HepG2 (cell line): ENCODE data around the gene SOCS3. TPM values are rescaled to one million over a fixed set of nuclear protein-coding genes. Genes with fewer than 3 reads are reported as not detected.

Experiments
- ATAC-seq: fragments of 200-7000 bp; cut with Tn5 transposase; 3 replicates; pipeline ENCODE4 v1.9.1; 2020; ENCODE audit warnings: mild to moderate bottlenecking, moderate library complexity
- BruUV-seq: library from RNA; stranded (reverse); fragments of 400-500 nt; replicated peaks from 2 replicates; lab custom pipeline; 2021; lab: Mats Ljungman, UMichigan
- CTCF ChIA-PET: fragments of 300-600 bp; formaldehyde crosslinking; extraction: SDS; loops from one replicate; lab custom pipeline; 2021; ENCODE audit warnings: low total read pairs, inconsistent platforms, low intra/inter-chr PET ratio; lab: Yijun Ruan, JAX
- POLR2A ChIA-PET: fragments of 350-600 bp; sonication (Branson Sonifier 250); formaldehyde crosslinking; loops from one replicate; lab custom pipeline; 2020; ENCODE audit warnings: antibody characterized with exemption, inconsistent platforms; lab: Yijun Ruan, JAX
- DNase-seq: peaks from one replicate; pipeline ENCODE4 v3.0.0-alpha.2; 2015; ENCODE audit warnings: low spot score
- FAIRE-seq: peaks from 3 replicates; lab custom pipeline; 2011; peaks lifted over from hg19 to GRCh38; lab: Jason Lieb, UNC
- H2AFZ ChIP-seq: one replicate; pipeline ENCODE4 v1.6.1; 2011; ENCODE audit warnings: low read length, inconsistent platforms
- H3K27ac ChIP-seq: fragments of 300-600 bp; 3 replicates; pipeline ENCODE4 v1.8.0; 2011; ENCODE audit warnings: mixed run types, mild to moderate bottlenecking, mixed read lengths, low read length, inconsistent platforms; ENCODE audit not compliant: insufficient read depth; ENCODE audit errors: extremely low read length
- H3K27me3 ChIP-seq, 2 experiments: fragments of 200-600 bp in 1 of 2; 2 replicates in 1 of 2; 3 replicates in 1 of 2; pipeline versions ENCODE4 v1.6.0 to v1.8.0; 2011; ENCODE audit warnings: low read length in 2 of 2, mild to moderate bottlenecking in 2 of 2, moderate library complexity in 2 of 2, inconsistent platforms in 1 of 2; ENCODE audit not compliant: insufficient read depth in 2 of 2, control insufficient read depth in 1 of 2
- H3K36me3 ChIP-seq, 2 experiments: fragments of 200-600 bp in 1 of 2; replicated peaks in 1 of 2; 2 replicates in 1 of 2; 3 replicates in 1 of 2; pipeline versions ENCODE4 v1.5.1 to v1.8.0; 2011; ENCODE audit warnings: low read length in 2 of 2, inconsistent platforms in 1 of 2; ENCODE audit not compliant: insufficient read depth in 2 of 2, control insufficient read depth in 1 of 2
- H3K4me1 ChIP-seq: 2 replicates; pipeline ENCODE4 v1.5.1; 2012; ENCODE audit warnings: low read length, inconsistent platforms; ENCODE audit not compliant: insufficient read depth
- H3K4me2 ChIP-seq: 2 replicates; pipeline ENCODE4 v1.6.0; 2011; ENCODE audit warnings: low read depth, low read length, inconsistent platforms
- H3K4me3 ChIP-seq, 3 experiments: fragments of 200-600 bp in 1 of 3; sonication (generic), shearing (Covaris generic) in 1 of 3; replicated peaks in 1 of 3; 2 replicates each; pipeline ENCODE4 v1.5.1; 2011 to 2016; ENCODE audit warnings: low read length in 3 of 3, inconsistent platforms in 2 of 3, low read depth in 2 of 3, mild to moderate bottlenecking in 2 of 3, control low read depth in 1 of 3, mixed read lengths in 1 of 3; ENCODE audit not compliant: insufficient read depth in 1 of 3
- H3K79me2 ChIP-seq: one replicate; pipeline ENCODE4 v1.6.1; 2011; ENCODE audit warnings: low read length, inconsistent platforms; ENCODE audit not compliant: insufficient read depth
- H3K9ac ChIP-seq: 2 replicates; pipeline ENCODE4 v1.6.0; 2011; ENCODE audit warnings: mild to moderate bottlenecking, low read depth, low read length, inconsistent platforms; ENCODE audit not compliant: insufficient read depth
- H3K9me3 ChIP-seq: 2 replicates; pipeline ENCODE4 v1.5.1; 2012; ENCODE audit warnings: mild to moderate bottlenecking, low read length
- H4K20me1 ChIP-seq: 2 replicates; pipeline ENCODE4 v1.6.0; 2011; ENCODE audit warnings: inconsistent platforms, mild to moderate bottlenecking, low read length, moderate library complexity; ENCODE audit not compliant: insufficient read depth
- FOXA1 ChIP-seq, 2 experiments: fragments of 450-650 bp in 1 of 2; sonication (generic) in 1 of 2; formaldehyde crosslinking in 1 of 2; IDR thresholded peaks; 2 replicates each; pipeline versions ENCODE4 v1.4.0 to v1.6.1; 2016 to 2020; ENCODE audit warnings: missing genetic modification reagents in 1 of 2
- TCF12 ChIP-seq, 2 experiments: fragments of 450-650 bp in 1 of 2; sonication (generic) in 1 of 2; formaldehyde crosslinking in 1 of 2; IDR thresholded peaks; 2 replicates each; pipeline versions ENCODE4 v1.6.1 to v1.8.0; 2017 to 2022; ENCODE audit warnings: antibody characterized with exemption in 1 of 2, mild to moderate bottlenecking in 1 of 2, missing genetic modification reagents in 1 of 2, moderate library complexity in 1 of 2
- ZNF292 ChIP-seq: sonication (generic); formaldehyde crosslinking; IDR thresholded peaks from 2 replicates; pipeline ENCODE4 v1.8.1; 2022; ENCODE audit warnings: mild to moderate bottlenecking, low read depth, missing genetic modification reagents, borderline replicate concordance
- WGBS: methylation state at CpG from one replicate; pipeline ENCODE4 v1.1.6; 2017; ENCODE audit warnings: low lambda C conversion rate; 5-methylcytosine and 5-hydroxymethylcytosine counted together
- in situ Hi-C: cut with HindIII; loops from 2 replicates; pipeline ENCODE4 v1.10.0; 2017; ENCODE audit warnings: low pct_unique_long_range_greater_than_20kb; ENCODE audit not compliant: extremely low pct_ligation_motif_present
- intact Hi-C: fragments of 100-400 bp; cut with micrococcal nuclease; formaldehyde crosslinking; loops from one replicate; pipeline ENCODE4 v1.10.0; 2022; ENCODE audit not compliant: unreplicated experiment
- polyA plus RNA-seq, 8 experiments: library from polyadenylated mRNA; depleted of rRNA in 3 of 8; stranded (reverse) in 7 of 8; unstranded in 1 of 8; fragments of >200 nt; fragmentation: Illumina TruSeq in 4 of 8; extraction: Trizol in 4 of 8; gene quantifications; 2 replicates each; pipeline versions ENCODE4 v1.2.1 to v1.2.3, GENCODE V29; 2011 to 2016; ENCODE audit warnings: low read depth in 4 of 8, missing spikeins in 1 of 8, mixed read lengths in 1 of 8; ENCODE audit not compliant: insufficient read depth in 1 of 8
- total RNA-seq, 5 experiments: library from RNA; depleted of rRNA; stranded (reverse); fragments of >200 nt; fragmentation: Illumina TruSeq; extraction: Trizol; gene quantifications; 2 replicates each; pipeline ENCODE4 v1.2.3, GENCODE V29; 2016; ENCODE audit warnings: low read depth in 1 of 5
- TF ChIP-seq, protein P1 (sequence below): sonication (generic); formaldehyde crosslinking; IDR thresholded peaks from 2 replicates; pipeline ENCODE4 v1.5.1; 2020; ENCODE audit warnings: missing genetic modification reagents, mild to moderate bottlenecking, borderline replicate concordance
- TF ChIP-seq, protein P2 (sequence below): sonication (generic); formaldehyde crosslinking; IDR thresholded peaks from 2 replicates; pipeline ENCODE4 v1.4.0; 2020; ENCODE audit warnings: low read depth, missing genetic modification reagents
- TF ChIP-seq, protein P3 (sequence below): IDR thresholded peaks from 2 replicates; pipeline ENCODE4 v1.6.1; 2016; ENCODE audit warnings: mild to moderate bottlenecking, missing biosample characterization, missing genetic modification reagents

Gene SOCS3
- total and polyA plus RNA-seq, 2 of the 13 experiments (the other 11 are each of a cell fraction or from before 2014, with no cell fraction given), result 0.77 to 2.4 TPM

DNA sequence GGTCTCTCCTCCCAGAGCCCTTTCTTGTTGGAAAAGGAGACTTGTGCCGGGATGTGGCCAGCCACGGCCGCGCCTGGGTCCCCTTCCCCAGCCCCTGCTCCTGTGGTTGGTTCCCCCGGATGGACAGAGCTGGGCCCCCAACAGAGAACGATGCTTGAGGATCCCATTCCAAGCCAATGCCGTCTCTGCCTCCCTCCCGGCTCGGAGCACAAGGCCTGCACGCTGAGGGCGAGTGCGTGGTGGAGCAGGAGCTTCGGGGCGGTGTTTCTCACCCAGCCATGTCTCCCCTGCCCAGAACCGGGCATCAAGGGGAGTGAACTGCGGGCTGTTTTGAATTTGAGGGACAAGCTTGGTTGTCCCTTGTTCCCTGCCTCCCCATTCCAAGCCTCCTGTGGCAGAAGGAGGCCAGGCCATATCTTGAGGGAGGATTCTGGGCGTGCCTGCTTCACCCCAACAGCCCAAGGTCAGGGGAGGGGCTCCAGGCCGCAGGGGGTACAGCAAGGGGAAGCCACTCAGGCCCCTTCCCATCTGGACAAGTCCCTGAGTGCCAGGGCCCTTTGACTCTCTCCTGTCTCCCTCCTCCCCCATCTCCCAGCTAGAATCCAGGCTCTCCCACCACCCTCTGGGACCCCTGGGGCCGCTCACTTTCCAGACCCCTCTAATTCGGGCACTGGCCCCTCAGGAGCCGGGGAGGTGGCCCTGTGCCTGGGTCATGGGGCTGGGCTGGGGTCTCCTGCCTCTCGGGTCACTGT is 43.6 kb downstream of the SOCS3 start (continued):
- TF ChIP-seq, protein P1, sequence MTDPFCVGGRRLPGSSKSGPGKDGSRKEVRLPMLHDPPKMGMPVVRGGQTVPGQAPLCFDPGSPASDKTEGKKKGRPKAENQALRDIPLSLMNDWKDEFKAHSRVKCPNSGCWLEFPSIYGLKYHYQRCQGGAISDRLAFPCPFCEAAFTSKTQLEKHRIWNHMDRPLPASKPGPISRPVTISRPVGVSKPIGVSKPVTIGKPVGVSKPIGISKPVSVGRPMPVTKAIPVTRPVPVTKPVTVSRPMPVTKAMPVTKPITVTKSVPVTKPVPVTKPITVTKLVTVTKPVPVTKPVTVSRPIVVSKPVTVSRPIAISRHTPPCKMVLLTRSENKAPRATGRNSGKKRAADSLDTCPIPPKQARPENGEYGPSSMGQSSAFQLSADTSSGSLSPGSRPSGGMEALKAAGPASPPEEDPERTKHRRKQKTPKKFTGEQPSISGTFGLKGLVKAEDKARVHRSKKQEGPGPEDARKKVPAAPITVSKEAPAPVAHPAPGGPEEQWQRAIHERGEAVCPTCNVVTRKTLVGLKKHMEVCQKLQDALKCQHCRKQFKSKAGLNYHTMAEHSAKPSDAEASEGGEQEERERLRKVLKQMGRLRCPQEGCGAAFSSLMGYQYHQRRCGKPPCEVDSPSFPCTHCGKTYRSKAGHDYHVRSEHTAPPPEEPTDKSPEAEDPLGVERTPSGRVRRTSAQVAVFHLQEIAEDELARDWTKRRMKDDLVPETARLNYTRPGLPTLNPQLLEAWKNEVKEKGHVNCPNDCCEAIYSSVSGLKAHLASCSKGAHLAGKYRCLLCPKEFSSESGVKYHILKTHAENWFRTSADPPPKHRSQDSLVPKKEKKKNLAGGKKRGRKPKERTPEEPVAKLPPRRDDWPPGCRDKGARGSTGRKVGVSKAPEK (CRISPR knock-in tag), result peak; percentile 75; the same call in 1 of the 2 replicates
- peak; percentile 23; the same call in 1 of the 2 replicates for TF ChIP-seq ZNF292
- TF ChIP-seq, all 625 proteins: peak for 6

DNA sequence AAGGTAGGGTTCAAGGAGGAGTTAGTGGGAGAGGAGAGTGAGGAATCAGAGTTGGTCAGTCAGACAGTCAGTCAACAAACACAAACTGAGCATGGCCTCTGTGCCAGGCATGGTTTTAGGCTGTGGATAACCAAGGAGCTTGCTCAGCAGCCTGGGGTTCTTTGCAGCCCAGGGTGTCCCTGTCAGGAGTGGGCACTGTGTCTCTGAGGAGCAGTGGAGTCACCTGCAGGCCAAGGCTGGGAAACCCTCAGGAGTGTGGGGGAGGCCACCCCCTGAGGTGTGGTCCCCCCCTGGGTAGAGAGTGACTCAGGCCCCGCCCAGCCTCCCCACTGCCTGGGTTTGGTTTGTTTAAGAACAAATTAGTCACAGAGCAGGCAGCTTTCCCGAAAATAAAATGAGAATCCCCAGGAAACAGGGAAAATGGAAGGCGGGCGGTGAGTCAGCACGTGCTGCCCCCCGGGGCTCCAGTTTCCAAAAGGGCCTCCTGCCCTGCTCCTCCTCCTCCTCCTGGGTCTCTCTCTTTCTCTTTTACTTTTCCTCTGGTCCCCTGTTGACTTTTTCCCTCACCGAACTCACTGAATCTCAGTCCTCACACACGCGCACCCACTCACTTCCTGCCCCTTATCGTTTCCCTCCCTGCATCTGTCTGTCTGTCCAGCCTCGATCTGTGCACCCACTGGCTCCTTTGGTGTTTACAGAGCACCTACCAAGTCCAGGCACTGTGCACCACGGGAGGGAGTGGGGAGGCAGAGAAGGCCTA is 44.3 kb downstream of the SOCS3 start:
- WGBS, result under 1% methylated on average over 12 of the region's 12 CpGs
- Histone ChIP-seq H3K4me2 (peak overlapping the region; percentile 55), H3K4me3 (peak overlapping the region in 2 of 3 experiments; percentile 22 to 39; a peak in 2 of 6 replicates), H3K36me3 (no peaks in the 10 kb centered on the region), H4K20me1 (no peaks in the 10 kb centered on the region), H3K27ac (no peak overlapping the region), H3K4me1 (peaks cover 47% of the 10 kb centered on the region), H3K9ac (no peak overlapping the region), H3K79me2 (no peaks in the 10 kb centered on the region), H3K9me3 (no peaks in the 10 kb centered on the region), H3K27me3 (peaks cover 32 to 84% of the 10 kb centered on the region in 2 experiments), H2AFZ (no peak overlapping the region)
- in situ Hi-C loops (no loop called here), intact Hi-C loops (loop anchor here (10.0 kb wide), 2 partner anchors 59 to 61 kb away; partner anchors contain the start of gene PGS1)
- no TSS peak for BruUV-seq
- ATAC-seq, result no peak
- DNase-seq, result peak; percentile 45
- CTCF ChIA-PET, result no interaction called here
- POLR2A ChIA-PET, result no interaction called here
- FAIRE-seq, result no peak
- TF ChIP-seq, protein P2, sequence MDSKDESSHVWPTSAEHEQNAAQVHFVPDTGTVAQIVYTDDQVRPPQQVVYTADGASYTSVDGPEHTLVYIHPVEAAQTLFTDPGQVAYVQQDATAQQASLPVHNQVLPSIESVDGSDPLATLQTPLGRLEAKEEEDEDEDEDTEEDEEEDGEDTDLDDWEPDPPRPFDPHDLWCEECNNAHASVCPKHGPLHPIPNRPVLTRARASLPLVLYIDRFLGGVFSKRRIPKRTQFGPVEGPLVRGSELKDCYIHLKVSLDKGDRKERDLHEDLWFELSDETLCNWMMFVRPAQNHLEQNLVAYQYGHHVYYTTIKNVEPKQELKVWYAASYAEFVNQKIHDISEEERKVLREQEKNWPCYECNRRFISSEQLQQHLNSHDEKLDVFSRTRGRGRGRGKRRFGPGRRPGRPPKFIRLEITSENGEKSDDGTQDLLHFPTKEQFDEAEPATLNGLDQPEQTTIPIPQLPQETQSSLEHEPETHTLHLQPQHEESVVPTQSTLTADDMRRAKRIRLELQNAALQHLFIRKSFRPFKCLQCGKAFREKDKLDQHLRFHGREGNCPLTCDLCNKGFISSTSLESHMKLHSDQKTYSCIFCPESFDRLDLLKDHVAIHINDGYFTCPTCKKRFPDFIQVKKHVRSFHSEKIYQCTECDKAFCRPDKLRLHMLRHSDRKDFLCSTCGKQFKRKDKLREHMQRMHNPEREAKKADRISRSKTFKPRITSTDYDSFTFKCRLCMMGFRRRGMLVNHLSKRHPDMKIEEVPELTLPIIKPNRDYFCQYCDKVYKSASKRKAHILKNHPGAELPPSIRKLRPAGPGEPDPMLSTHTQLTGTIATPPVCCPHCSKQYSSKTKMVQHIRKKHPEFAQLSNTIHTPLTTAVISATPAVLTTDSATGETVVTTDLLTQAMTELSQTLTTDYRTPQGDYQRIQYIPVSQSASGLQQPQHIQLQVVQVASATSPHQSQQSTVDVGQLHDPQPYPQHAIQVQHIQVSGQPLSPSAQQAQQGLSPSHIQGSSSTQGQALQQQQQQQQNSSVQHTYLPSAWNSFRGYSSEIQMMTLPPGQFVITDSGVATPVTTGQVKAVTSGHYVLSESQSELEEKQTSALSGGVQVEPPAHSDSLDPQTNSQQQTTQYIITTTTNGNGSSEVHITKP (CRISPR knock-in tag), result peak; percentile 50; the same call in 1 of the 2 replicates
- TF ChIP-seq, protein P1 (CRISPR knock-in tag), result peak; percentile 8; the same call in 1 of the 2 replicates
- TF ChIP-seq TCF12 (IDR thresholded peaks at IDR 0.05) (no peak), TCF12 (CRISPR knock-in tag; IDR thresholded peaks at IDR 0.05) (no peak), FOXA1 (IDR thresholded peaks at IDR 0.05) (no peak), FOXA1 (CRISPR knock-in tag; IDR thresholded peaks at IDR 0.05) (peak; percentile 50; the same call in 1 of the 2 replicates)
- TF ChIP-seq, protein P3, sequence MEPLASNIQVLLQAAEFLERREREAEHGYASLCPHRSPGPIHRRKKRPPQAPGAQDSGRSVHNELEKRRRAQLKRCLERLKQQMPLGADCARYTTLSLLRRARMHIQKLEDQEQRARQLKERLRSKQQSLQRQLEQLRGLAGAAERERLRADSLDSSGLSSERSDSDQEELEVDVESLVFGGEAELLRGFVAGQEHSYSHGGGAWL (CRISPR knock-in tag), result peak; percentile 28; the same call in 1 of the 2 replicates
